Calu3 (cell line): Measurements from ENCODE around the gene NRP2. TPM values are rescaled to one million over a fixed set of nuclear protein-coding genes. Genes with fewer than 3 reads are reported as not detected.

ENCODE experiments used
- BruUV-seq: library from RNA; stranded (reverse); fragments of 400-500 nt; replicated peaks from 2 replicates; lab custom pipeline; 2021; lab: Mats Ljungman, UMichigan
- CTCF ChIA-PET: fragments of 300-600 bp; sonication (Branson Sonifier 250); formaldehyde crosslinking; loops from one replicate; lab custom pipeline; 2022; ENCODE audit warnings: antibody characterized with exemption; lab: Charles Lee
- DNase-seq: peaks from one replicate; pipeline ENCODE4 v3.0.0; 2022
- H3K27ac Mint-ChIP-seq: one replicate; pipeline ENCODE4 v1.8.0; 2022; ENCODE audit warnings: mixed read lengths; ENCODE audit not compliant: unreplicated experiment
- H3K27me3 Mint-ChIP-seq: one replicate; pipeline ENCODE4 v1.8.0; 2022; ENCODE audit warnings: mixed read lengths; ENCODE audit not compliant: unreplicated experiment
- H3K36me3 Mint-ChIP-seq: one replicate; pipeline ENCODE4 v1.8.0; 2022; ENCODE audit warnings: mild to moderate bottlenecking, moderate library complexity, mixed read lengths; ENCODE audit not compliant: insufficient read depth, unreplicated experiment
- H3K4me1 Mint-ChIP-seq: one replicate; pipeline ENCODE4 v1.8.0; 2022; ENCODE audit warnings: mild to moderate bottlenecking, low read depth, mixed read lengths; ENCODE audit not compliant: unreplicated experiment
- H3K4me3 Mint-ChIP-seq: one replicate; pipeline ENCODE4 v1.8.0; 2022; ENCODE audit warnings: mild to moderate bottlenecking, low read depth, moderate library complexity, mixed read lengths; ENCODE audit not compliant: unreplicated experiment
- H3K9me3 Mint-ChIP-seq: one replicate; pipeline ENCODE4 v1.8.0; 2022; ENCODE audit warnings: low read depth, mixed read lengths; ENCODE audit not compliant: unreplicated experiment
- CTCF ChIP-seq: fragments of 200-600 bp; IDR thresholded peaks from one replicate; pipeline ENCODE4 v1.8.0; 2022; ENCODE audit warnings: antibody characterized with exemption; ENCODE audit not compliant: unreplicated experiment
- intact Hi-C: fragments of 100-400 bp; cut with micrococcal nuclease; formaldehyde crosslinking; loops from one replicate; pipeline ENCODE4 v1.10.0; 2022; ENCODE audit not compliant: unreplicated experiment
- total RNA-seq: library from RNA; stranded (reverse); gene quantifications from 2 replicates; pipeline ENCODE4 v1.2.3, GENCODE V29; 2022

The NRP2 gene
- total RNA-seq, 1 experiment from 2014 or later = 19.9 TPM

GRCh38 chr2:205727174-205727573 is 44.9 kb downstream of the NRP2 start:
- Mint-ChIP-seq H3K27me3 (no peaks in the 10 kb centered on the region), H3K9me3 (no peaks in the 10 kb centered on the region), H3K4me1 (no peaks in the 10 kb centered on the region), H3K36me3 (no peaks in the 10 kb centered on the region), H3K4me3 (no peak overlapping the region), H3K27ac (no peak overlapping the region)
- no TSS peak for BruUV-seq
- CTCF ChIA-PET = no interaction called here
- TF ChIP-seq CTCF = no peak
- intact Hi-C loops = no loop called here
- no peak for DNase-seq

DNA sequence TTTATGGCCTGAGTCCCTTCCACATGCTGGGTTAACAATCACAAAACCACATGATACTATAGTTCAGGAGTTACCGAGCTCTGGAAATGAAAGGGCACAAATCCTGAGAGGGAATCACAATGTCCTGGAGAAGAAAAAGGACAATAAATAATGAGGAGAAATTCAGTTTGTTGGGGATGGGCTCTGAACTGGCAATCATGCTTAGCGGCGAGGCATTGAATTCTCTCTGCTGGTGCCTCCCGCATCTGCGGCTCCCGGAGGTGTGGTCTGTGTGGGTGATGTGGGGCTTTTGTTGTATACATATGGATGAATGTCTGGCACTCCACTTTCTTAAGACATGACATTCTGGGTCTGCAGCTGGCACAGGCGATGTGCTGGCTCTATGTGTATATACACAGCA is 46.1 kb downstream of the NRP2 start:
- Mint-ChIP-seq H3K9me3 (no peaks in the 10 kb centered on the region), H3K4me3 (no peak overlapping the region), H3K36me3 (no peaks in the 10 kb centered on the region), H3K4me1 (no peaks in the 10 kb centered on the region), H3K27me3 (no peaks in the 10 kb centered on the region), H3K27ac (no peak overlapping the region)
- CTCF ChIA-PET = no interaction called here
- TF ChIP-seq CTCF = no peak
- BruUV-seq = no TSS peak
- no peak for DNase-seq
- intact Hi-C loops = no loop called here

- Mint-ChIP-seq H3K27me3 (no peaks in the 10 kb centered on the region), H3K36me3 (no peaks in the 10 kb centered on the region), H3K4me3 (no peak overlapping the region), H3K4me1 (no peaks in the 10 kb centered on the region), H3K27ac (no peak overlapping the region), H3K9me3 (no peaks in the 10 kb centered on the region)
- DNase-seq = no peak
- BruUV-seq = no TSS peak
- CTCF ChIA-PET = no interaction called here
- intact Hi-C loops = no loop called here
- no peak for TF ChIP-seq CTCF
Observed at GRCh38 chr2:205730191-205730590, 47.9 kb downstream of the NRP2 start.

- BruUV-seq = no TSS peak
- no peak for TF ChIP-seq CTCF
- intact Hi-C loops = no loop called here
- Mint-ChIP-seq H3K4me3 (no peak overlapping the region), H3K27me3 (no peaks in the 10 kb centered on the region), H3K4me1 (no peaks in the 10 kb centered on the region), H3K36me3 (no peaks in the 10 kb centered on the region), H3K9me3 (no peaks in the 10 kb centered on the region), H3K27ac (no peak overlapping the region)
- no peak for DNase-seq
- CTCF ChIA-PET = no interaction called here
Observed at GRCh38 chr2:205730701-205731582, 48.6 kb downstream of the NRP2 start.
